B cell (primary cell): Measurements from ENCODE around the gene NCAM1.

Source experiments
- EZH2 ChIP-seq: IDR thresholded peaks from 2 replicates; pipeline ENCODE4 v1.6.1; 2012; ENCODE audit warnings: borderline replicate concordance, low read depth, mild to moderate bottlenecking, moderate library complexity, low read length; ENCODE audit not compliant: insufficient read depth, poor library complexity, severe bottlenecking
- TF ChIP-seq, protein P1 (sequence below): fragments of 200-600 bp; IDR thresholded peaks from one replicate; pipeline ENCODE4 v1.8.0; 2022; ENCODE audit warnings: antibody characterized with exemption, mild to moderate bottlenecking

DNA sequence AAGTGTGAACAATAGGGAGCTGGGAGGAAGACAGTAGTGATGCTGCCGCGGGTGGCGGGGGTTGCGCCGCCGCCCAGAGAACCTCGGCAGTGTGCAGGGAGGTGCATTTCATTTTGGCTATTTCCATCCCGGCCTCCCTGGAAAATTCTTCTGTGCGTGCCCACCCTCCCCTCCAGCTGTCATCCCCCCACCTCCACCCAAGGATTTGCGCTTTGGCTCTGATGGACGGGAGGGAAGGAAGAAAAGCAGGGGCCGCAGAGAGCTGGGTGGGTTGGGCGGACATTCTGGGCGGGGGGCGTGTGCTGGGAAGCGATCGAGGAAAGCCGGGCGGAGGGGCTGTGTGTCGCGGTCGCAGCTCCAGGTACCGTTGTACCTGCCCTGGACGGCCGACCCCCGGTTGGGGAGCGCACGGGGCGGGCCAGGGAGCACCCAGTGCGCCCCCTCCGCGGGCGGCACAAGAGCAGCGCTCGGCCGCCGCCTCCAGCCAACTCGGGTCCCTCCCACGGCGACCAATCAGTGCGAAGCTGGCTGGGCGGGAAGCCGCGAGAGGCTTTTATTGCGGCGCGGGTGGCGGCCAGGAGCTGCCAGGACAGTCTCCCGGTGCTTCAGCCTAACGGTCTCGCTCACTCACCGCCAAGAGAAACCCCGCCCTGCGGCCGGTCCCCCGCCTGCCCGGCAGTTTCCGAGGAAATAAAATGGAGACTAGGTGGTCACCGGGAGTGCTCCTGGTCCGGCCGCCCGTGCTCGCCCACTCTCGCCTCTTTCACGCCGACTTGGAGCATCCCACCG lies 1.6 kb downstream of the NCAM1 start:
- TF ChIP-seq, protein P1, sequence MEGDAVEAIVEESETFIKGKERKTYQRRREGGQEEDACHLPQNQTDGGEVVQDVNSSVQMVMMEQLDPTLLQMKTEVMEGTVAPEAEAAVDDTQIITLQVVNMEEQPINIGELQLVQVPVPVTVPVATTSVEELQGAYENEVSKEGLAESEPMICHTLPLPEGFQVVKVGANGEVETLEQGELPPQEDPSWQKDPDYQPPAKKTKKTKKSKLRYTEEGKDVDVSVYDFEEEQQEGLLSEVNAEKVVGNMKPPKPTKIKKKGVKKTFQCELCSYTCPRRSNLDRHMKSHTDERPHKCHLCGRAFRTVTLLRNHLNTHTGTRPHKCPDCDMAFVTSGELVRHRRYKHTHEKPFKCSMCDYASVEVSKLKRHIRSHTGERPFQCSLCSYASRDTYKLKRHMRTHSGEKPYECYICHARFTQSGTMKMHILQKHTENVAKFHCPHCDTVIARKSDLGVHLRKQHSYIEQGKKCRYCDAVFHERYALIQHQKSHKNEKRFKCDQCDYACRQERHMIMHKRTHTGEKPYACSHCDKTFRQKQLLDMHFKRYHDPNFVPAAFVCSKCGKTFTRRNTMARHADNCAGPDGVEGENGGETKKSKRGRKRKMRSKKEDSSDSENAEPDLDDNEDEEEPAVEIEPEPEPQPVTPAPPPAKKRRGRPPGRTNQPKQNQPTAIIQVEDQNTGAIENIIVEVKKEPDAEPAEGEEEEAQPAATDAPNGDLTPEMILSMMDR: no peak
- no peak for TF ChIP-seq EZH2
